Keratinocyte (primary cell): ENCODE results near the gene C1orf52. TPM values are rescaled to one million over a fixed set of nuclear protein-coding genes. Genes with fewer than 3 reads are reported as not detected.

Experiments used
- DNase-seq: peaks from one replicate; pipeline ENCODE4 v3.0.0-alpha.2; 2011; ENCODE audit warnings: low read depth, missing footprints, low spot score
- FAIRE-seq: peaks from 2 replicates; lab custom pipeline; 2011; peaks lifted over from hg19 to GRCh38; lab: Jason Lieb, UNC
- H2AFZ ChIP-seq: 2 replicates; pipeline ENCODE4 v1.6.0; 2012; ENCODE audit warnings: low read length, control low read depth, inconsistent platforms; ENCODE audit not compliant: control insufficient read depth
- H3K27ac ChIP-seq: 2 replicates; pipeline ENCODE4 v1.5.1; 2011; ENCODE audit warnings: low read length; ENCODE audit not compliant: control insufficient read depth, insufficient read depth
- H3K27me3 ChIP-seq: 3 replicates; pipeline ENCODE4 v1.6.0; 2011; ENCODE audit warnings: low read length; ENCODE audit not compliant: control insufficient read depth, insufficient read depth; ENCODE audit errors: extremely low read depth
- H3K36me3 ChIP-seq, 2 experiments: 2 replicates in 1 of 2; 3 replicates in 1 of 2; pipeline ENCODE4 v1.5.1; 2011; ENCODE audit warnings: low read length in 2 of 2, mild to moderate bottlenecking in 1 of 2; ENCODE audit not compliant: control insufficient read depth in 2 of 2, insufficient read depth in 2 of 2; ENCODE audit errors: extremely low read depth in 1 of 2
- H3K4me1 ChIP-seq: 3 replicates; pipeline ENCODE4 v1.5.1; 2011; ENCODE audit warnings: low read length; ENCODE audit not compliant: control insufficient read depth, insufficient read depth; ENCODE audit errors: extremely low read depth
- H3K4me2 ChIP-seq: 3 replicates; pipeline ENCODE4 v1.6.0; 2011; ENCODE audit warnings: low read depth, low read length; ENCODE audit not compliant: control insufficient read depth, insufficient read depth; ENCODE audit errors: extremely low read depth
- H3K4me3 ChIP-seq, 3 experiments: fragments of 200-600 bp in 1 of 3; sonication (generic) in 1 of 3; 2 replicates in 2 of 3; 3 replicates in 1 of 3; pipeline ENCODE4 v1.5.1; 2011 to 2016; ENCODE audit warnings: low read length in 3 of 3, mild to moderate bottlenecking in 3 of 3, control low read depth in 2 of 3, inconsistent platforms in 1 of 3, low read depth in 1 of 3, mixed read lengths in 1 of 3, mixed run types in 1 of 3, moderate library complexity in 1 of 3; ENCODE audit not compliant: control insufficient read depth in 2 of 3, insufficient read depth in 2 of 3; ENCODE audit errors: extremely low read depth in 1 of 3
- H3K79me2 ChIP-seq: 2 replicates; pipeline ENCODE4 v1.6.0; 2012; ENCODE audit warnings: low read length; ENCODE audit not compliant: control insufficient read depth, insufficient read depth
- H3K9ac ChIP-seq: 3 replicates; pipeline ENCODE4 v1.6.0; 2011; ENCODE audit warnings: low read length; ENCODE audit not compliant: control insufficient read depth, insufficient read depth; ENCODE audit errors: extremely low read depth
- H3K9me1 ChIP-seq: 3 replicates; pipeline ENCODE4 v1.6.0; 2011; ENCODE audit warnings: low read length; ENCODE audit not compliant: control insufficient read depth, insufficient read depth; ENCODE audit errors: extremely low read depth
- H3K9me3 ChIP-seq: 2 replicates; pipeline ENCODE4 v1.5.1; 2012; ENCODE audit warnings: low read depth, low read length; ENCODE audit not compliant: control insufficient read depth
- H4K20me1 ChIP-seq: 3 replicates; pipeline ENCODE4 v1.6.0; 2011; ENCODE audit warnings: low read length; ENCODE audit not compliant: control insufficient read depth, insufficient read depth; ENCODE audit errors: extremely low read depth
- CTCF ChIP-seq, 3 experiments: IDR thresholded peaks in 1 of 3; conservative IDR thresholded peaks in 1 of 3; optimal IDR thresholded peaks in 1 of 3; 2 replicates in 2 of 3; 3 replicates in 1 of 3; pipeline versions ENCODE3 to v1.5.1; 2011; ENCODE audit warnings: low read length in 3 of 3, mild to moderate bottlenecking in 3 of 3, moderate library complexity in 2 of 3, control low read depth in 1 of 3, inconsistent platforms in 1 of 3; ENCODE audit not compliant: insufficient read depth in 2 of 3; ENCODE audit errors: extremely low read depth in 1 of 3
- EZH2 ChIP-seq: IDR thresholded peaks from one replicate; pipeline ENCODE4 v1.6.1; 2012; ENCODE audit warnings: inconsistent platforms, mild to moderate bottlenecking, low read length, moderate library complexity
- dilution Hi-C: fragments of 300-500 bp; cut with MboI; formaldehyde crosslinking; loops from one replicate; pipeline ENCODE4 v1.7.0; 2020; ENCODE audit warnings: low sequenced_read_pairs; ENCODE audit not compliant: extremely low pct_ligation_motif_present
- polyA plus RNA-seq, 5 experiments: library from polyadenylated mRNA; depleted of rRNA in 3 of 5; stranded (reverse) in 3 of 5; stranded (forward) in 1 of 5; unstranded in 1 of 5; fragments of >200 nt; gene quantifications; 1 replicate in 1 of 5; 2 replicates in 3 of 5; 3 replicates in 1 of 5; pipeline versions ENCODE4 v1.2.1 to v1.2.3, GENCODE V29; 2011 to 2012; ENCODE audit warnings: missing spikeins in 2 of 5, low read depth in 1 of 5, low replicate concordance in 1 of 5

Gene C1orf52
- polyA plus RNA-seq, 1 donor (not counting 4 experiments of a cell fraction or from before 2014, with no cell fraction given): 27.3 TPM

- H2AFZ ChIP-seq: no peak overlapping the region
- TF ChIP-seq EZH2: no peak
- no peak for TF ChIP-seq CTCF (optimal IDR thresholded peaks at IDR 0.05 in 1 of 3, IDR thresholded peaks at IDR 0.05 in 1 of 3, conservative IDR thresholded peaks at IDR 0.05 in 1 of 3; ENCODE audit: extremely low read depth in 1 of 3, insufficient read depth in 2 of 3, low read length in 3 of 3)
- no peak overlapping the region for H3K27ac ChIP-seq
- no peak for FAIRE-seq
- no peaks in the 10 kb centered on the region for H3K27me3 ChIP-seq
- DNase-seq: no peak
- H3K9me3 ChIP-seq: no peaks in the 10 kb centered on the region
- H3K79me2 ChIP-seq: no peaks in the 10 kb centered on the region
- no peak overlapping the region for H3K9ac ChIP-seq
- no peaks in the 10 kb centered on the region for H3K9me1 ChIP-seq
- H3K36me3 ChIP-seq: no peaks in the 10 kb centered on the region
- H3K4me3 ChIP-seq: no peak overlapping the region
- no peak overlapping the region for H3K4me2 ChIP-seq
- H4K20me1 ChIP-seq: no peaks in the 10 kb centered on the region
- peaks cover 18% of the 10 kb centered on the region for H3K4me1 ChIP-seq
- dilution Hi-C loops: no loop called here
These were observed 35.2 kb downstream of the C1orf52 start for GRCh38 chr1:85224295-85224694.

GRCh38 chr1:85223334-85223733 is 36.1 kb downstream of the C1orf52 start:
- FAIRE-seq: no peak
- Histone ChIP-seq H3K27me3 (no peaks in the 10 kb centered on the region), H3K9me3 (no peaks in the 10 kb centered on the region), H3K9me1 (no peaks in the 10 kb centered on the region), H4K20me1 (no peaks in the 10 kb centered on the region), H3K4me3 (no peak overlapping the region), H2AFZ (no peak overlapping the region), H3K4me1 (peaks cover 18% of the 10 kb centered on the region), H3K9ac (no peak overlapping the region), H3K4me2 (no peak overlapping the region), H3K79me2 (no peaks in the 10 kb centered on the region), H3K36me3 (no peaks in the 10 kb centered on the region), H3K27ac (no peak overlapping the region)
- no peak for DNase-seq
- dilution Hi-C loops: no loop called here
- TF ChIP-seq CTCF (optimal IDR thresholded peaks at IDR 0.05 in 1 of 3, IDR thresholded peaks at IDR 0.05 in 1 of 3, conservative IDR thresholded peaks at IDR 0.05 in 1 of 3; ENCODE audit: extremely low read depth in 1 of 3, insufficient read depth in 2 of 3, low read length in 3 of 3): no peak
- no peak for TF ChIP-seq EZH2
